K562 (cell line): ENCODE results near the gene AUNIP. TPM values are rescaled to one million over a fixed set of nuclear protein-coding genes. Genes with fewer than 3 reads are reported as not detected.

Source experiments
- ATF6 ChIP-seq: sonication (generic); formaldehyde crosslinking; IDR thresholded peaks from 2 replicates; pipeline ENCODE4 v1.4.0; 2020; ENCODE audit warnings: mild to moderate bottlenecking, missing genetic modification reagents
- ESRRA ChIP-seq: fragments of 450-650 bp; IDR thresholded peaks from 2 replicates; pipeline ENCODE4 v1.6.1; 2014; ENCODE audit warnings: low read depth, mild to moderate bottlenecking, moderate library complexity, borderline replicate concordance
- FOS ChIP-seq: IDR thresholded peaks from 3 replicates; pipeline ENCODE4 v1.6.1; 2011; ENCODE audit not compliant: insufficient read length; ENCODE audit errors: extremely low read depth
- FOXJ2 ChIP-seq: fragments of 200-800 bp; sonication (Bioruptor generic); IDR thresholded peaks from 2 replicates; pipeline ENCODE4 v1.6.1; 2016; ENCODE audit warnings: missing genetic modification characterization, missing compliant biosample characterization
- HOXB6 ChIP-seq: fragments of 250-450 bp; sonication (Bioruptor Pico); IDR thresholded peaks from 2 replicates; pipeline ENCODE4 v1.5.1; 2022; ENCODE audit warnings: mild to moderate bottlenecking, borderline replicate concordance
- HSF4 ChIP-seq: fragments of 250-450 bp; sonication (Bioruptor Pico); IDR thresholded peaks from 2 replicates; pipeline ENCODE4 v2.1.2; 2022; ENCODE audit warnings: mild to moderate bottlenecking, moderate library complexity, borderline replicate concordance
- KDM1A ChIP-seq, 2 experiments: fragments of 450-650 bp; IDR thresholded peaks; 2 replicates each; pipeline ENCODE4 v1.6.1; 2016; ENCODE audit warnings: mild to moderate bottlenecking in 2 of 2
- MLLT1 ChIP-seq, 2 experiments: fragments of 450-650 bp; IDR thresholded peaks; 2 replicates each; pipeline ENCODE4 v1.6.1; 2016
- NCOA4 ChIP-seq: fragments of 450-650 bp; IDR thresholded peaks from 2 replicates; pipeline ENCODE4 v1.6.1; 2018; ENCODE audit warnings: mild to moderate bottlenecking; ENCODE audit not compliant: partially characterized antibody
- NR4A1 ChIP-seq, 2 experiments: fragments of 250-450 bp in 1 of 2; fragments of 450-650 bp in 1 of 2; sonication (Bioruptor Pico) in 1 of 2; IDR thresholded peaks; 2 replicates each; pipeline versions ENCODE4 v1.4.0 to v1.6.1; 2016 to 2020; ENCODE audit warnings: mild to moderate bottlenecking in 2 of 2, missing compliant biosample characterization in 1 of 2, missing genetic modification characterization in 1 of 2, moderate library complexity in 1 of 2
- POLR2G ChIP-seq: fragments of 200-400 bp; formaldehyde crosslinking; IDR thresholded peaks from 2 replicates; pipeline ENCODE4 v1.6.1; 2017; ENCODE audit warnings: low read depth, mild to moderate bottlenecking, antibody characterized with exemption, low read length, moderate library complexity
- SMARCC2 ChIP-seq: fragments of 450-650 bp; IDR thresholded peaks from 2 replicates; pipeline ENCODE4 v1.6.1; 2017; ENCODE audit warnings: antibody characterized with exemption, moderate library complexity, mild to moderate bottlenecking, low read depth
- TCFL5 ChIP-seq: fragments of 250-450 bp; sonication (Bioruptor Pico); conservative IDR thresholded peaks from 2 replicates; pipeline ENCODE4 v1.6.1; 2021; ENCODE audit warnings: mild to moderate bottlenecking, moderate library complexity, matching md5 sums
- ZBTB49 ChIP-seq: sonication (generic); formaldehyde crosslinking; IDR thresholded peaks from 2 replicates; pipeline ENCODE4 v1.8.0; 2022; ENCODE audit warnings: missing genetic modification reagents, mild to moderate bottlenecking, borderline replicate concordance
- polyA plus RNA-seq, 8 experiments: library from polyadenylated mRNA; depleted of rRNA in 4 of 8; stranded (reverse) in 5 of 8; unstranded in 3 of 8; fragments of >200 nt; fragmentation: Nextera tagmentation in 2 of 8; fragmentation: Illumina TruSeq in 1 of 8; extraction: Ambion mirVana in 2 of 8; extraction: Trizol in 1 of 8; gene quantifications; 2 replicates each; pipeline versions ENCODE4 v1.2.1 to v1.2.3, GENCODE V29; 2011 to 2014; ENCODE audit warnings: inconsistent platforms in 1 of 8, missing spikeins in 1 of 8
- total RNA-seq, 7 experiments: library from RNA; depleted of rRNA in 6 of 7; stranded (reverse); fragments of >200 nt in 6 of 7; fragmentation: Illumina TruSeq in 2 of 7; extraction: Trizol in 2 of 7; gene quantifications; 2 replicates each; pipeline versions ENCODE4 v1.2.1 to v1.2.3, GENCODE V29; 2011 to 2021; ENCODE audit warnings: low replicate concordance in 1 of 7
- TF ChIP-seq, protein P1 (sequence below): sonication (generic); formaldehyde crosslinking; IDR thresholded peaks from 2 replicates; pipeline ENCODE4 v1.8.1; 2023; ENCODE audit warnings: mild to moderate bottlenecking, missing genetic modification reagents
- TF ChIP-seq, protein P2 (sequence below): fragments of 450-650 bp; formaldehyde crosslinking; IDR thresholded peaks from 2 replicates; pipeline ENCODE4 v1.4.0; 2020; ENCODE audit warnings: mild to moderate bottlenecking, moderate library complexity

Gene AUNIP
- total and polyA plus RNA-seq, 9 of the 15 experiments (the other 6 are each of a cell fraction or from before 2014, with no cell fraction given): 12.1 to 53.8 (median 47.1) TPM

DNA sequence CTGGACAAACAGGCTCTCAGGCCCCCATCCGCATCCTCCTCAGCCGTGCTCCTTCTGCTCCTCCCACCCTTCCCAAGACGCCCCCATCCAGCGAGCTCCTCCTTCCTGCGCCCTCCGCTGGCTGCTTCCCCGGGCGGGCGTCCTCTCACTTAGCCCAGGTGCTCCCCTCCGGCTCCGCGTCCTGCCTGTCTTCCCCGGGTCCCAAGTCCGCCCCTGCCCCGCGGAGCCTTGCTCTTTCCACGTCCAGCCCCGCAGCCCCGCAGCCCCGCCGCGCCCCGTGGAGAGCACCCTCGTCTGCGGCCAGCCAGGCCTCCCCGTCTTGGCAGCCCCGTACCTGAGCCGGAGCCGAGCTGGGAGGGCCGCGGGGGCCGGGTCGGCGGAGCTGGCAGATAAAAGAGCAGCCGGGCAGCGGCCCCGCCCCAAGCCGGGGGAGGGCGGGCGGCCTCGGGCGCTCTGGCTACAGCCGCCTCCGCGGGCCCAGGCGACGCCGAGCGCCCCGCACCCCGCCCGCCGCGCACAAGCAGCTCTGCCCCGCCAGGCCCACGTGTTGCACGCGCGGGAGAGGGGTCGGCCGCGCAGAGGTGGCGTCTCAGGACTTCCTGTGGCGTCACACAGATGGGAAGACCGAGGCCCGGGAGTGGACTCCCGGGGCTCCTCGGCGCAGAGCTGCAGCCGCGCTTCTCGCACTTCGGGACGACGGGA is 16.0 kb upstream of the AUNIP start, which contains the start of gene PAQR7 (continued):
- TF ChIP-seq MLLT1 (IDR thresholded peaks at IDR 0.05) (peak in 1 of 2 experiments; percentile 64; a peak in 2 of 4 replicates), NCOA4 (no peak), HOXB6 (CRISPR knock-in tag) (no peak), HSF4 (CRISPR knock-in tag) (no peak), NR4A1 (CRISPR knock-in tag; IDR thresholded peaks at IDR 0.05) (peak; percentile 97; the same call in 1 of the 2 replicates), NR4A1 (tag; IDR thresholded peaks at IDR 0.05) (peak; percentile 79; the same call in 1 of the 2 replicates), POLR2G (peak; percentile 91), ATF6 (no peak; the same call in 1 of the 2 replicates), FOS (no peak), SMARCC2 (no peak), FOXJ2 (tag) (no peak), TCFL5 (CRISPR knock-in tag) (no peak), ZBTB49 (CRISPR knock-in tag) (no peak), KDM1A (IDR thresholded peaks at IDR 0.05) (no peak), ESRRA (0 out of 2 replicates have a peak, but pooled peaks have one; percentile 36)
- TF ChIP-seq, protein P1, sequence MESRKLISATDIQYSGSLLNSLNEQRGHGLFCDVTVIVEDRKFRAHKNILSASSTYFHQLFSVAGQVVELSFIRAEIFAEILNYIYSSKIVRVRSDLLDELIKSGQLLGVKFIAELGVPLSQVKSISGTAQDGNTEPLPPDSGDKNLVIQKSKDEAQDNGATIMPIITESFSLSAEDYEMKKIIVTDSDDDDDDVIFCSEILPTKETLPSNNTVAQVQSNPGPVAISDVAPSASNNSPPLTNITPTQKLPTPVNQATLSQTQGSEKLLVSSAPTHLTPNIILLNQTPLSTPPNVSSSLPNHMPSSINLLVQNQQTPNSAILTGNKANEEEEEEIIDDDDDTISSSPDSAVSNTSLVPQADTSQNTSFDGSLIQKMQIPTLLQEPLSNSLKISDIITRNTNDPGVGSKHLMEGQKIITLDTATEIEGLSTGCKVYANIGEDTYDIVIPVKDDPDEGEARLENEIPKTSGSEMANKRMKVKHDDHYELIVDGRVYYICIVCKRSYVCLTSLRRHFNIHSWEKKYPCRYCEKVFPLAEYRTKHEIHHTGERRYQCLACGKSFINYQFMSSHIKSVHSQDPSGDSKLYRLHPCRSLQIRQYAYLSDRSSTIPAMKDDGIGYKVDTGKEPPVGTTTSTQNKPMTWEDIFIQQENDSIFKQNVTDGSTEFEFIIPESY (CRISPR knock-in tag): peak; percentile 81
- TF ChIP-seq, protein P2, sequence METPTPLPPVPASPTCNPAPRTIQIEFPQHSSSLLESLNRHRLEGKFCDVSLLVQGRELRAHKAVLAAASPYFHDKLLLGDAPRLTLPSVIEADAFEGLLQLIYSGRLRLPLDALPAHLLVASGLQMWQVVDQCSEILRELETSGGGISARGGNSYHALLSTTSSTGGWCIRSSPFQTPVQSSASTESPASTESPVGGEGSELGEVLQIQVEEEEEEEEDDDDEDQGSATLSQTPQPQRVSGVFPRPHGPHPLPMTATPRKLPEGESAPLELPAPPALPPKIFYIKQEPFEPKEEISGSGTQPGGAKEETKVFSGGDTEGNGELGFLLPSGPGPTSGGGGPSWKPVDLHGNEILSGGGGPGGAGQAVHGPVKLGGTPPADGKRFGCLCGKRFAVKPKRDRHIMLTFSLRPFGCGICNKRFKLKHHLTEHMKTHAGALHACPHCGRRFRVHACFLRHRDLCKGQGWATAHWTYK (CRISPR knock-in tag): peak; percentile 89; the same call in 1 of the 2 replicates
